Stimulated activated naive B cell treated with anti-CD40 and anti-IgM and Interleukin-4, amounts not matched to agents 10 μg/mL and 1 μg/mL and 100 μg/mL, for 72 hours (primary cell): ENCODE results near the gene GYPC.
"Not testable (repeated sequence)": the region's sequence is repeated elsewhere in the genome, so short reads cannot be mapped to it uniquely, and the experiment has no call there.

Experiments used
- ATAC-seq, 2 donors: fragments of 150-1000 bp; cut with Tn5 transposase; replicated peaks; 2 replicates each; pipeline ENCODE4 v1.10.0; 2021; ENCODE audit warnings: moderate library complexity in 1 of 2
- DNase-seq: peaks from one replicate; pipeline ENCODE4 v3.0.0; 2021
- H3K27ac Mint-ChIP-seq: one replicate; pipeline ENCODE4 v1.8.0; 2022; ENCODE audit warnings: mild to moderate bottlenecking, mixed read lengths
- H3K27me3 Mint-ChIP-seq, 2 donors: one replicate each; pipeline ENCODE4 v1.8.0; 2022; ENCODE audit warnings: mixed read lengths in 2 of 2
- H3K36me3 Mint-ChIP-seq, 2 donors: one replicate each; pipeline ENCODE4 v1.8.0; 2022; ENCODE audit warnings: mixed read lengths in 2 of 2, mild to moderate bottlenecking in 1 of 2
- H3K4me1 Mint-ChIP-seq, 2 donors: one replicate each; pipeline ENCODE4 v1.8.0; 2022; ENCODE audit warnings: mixed read lengths in 2 of 2, mild to moderate bottlenecking in 1 of 2
- H3K4me3 Mint-ChIP-seq, 2 donors: one replicate each; pipeline ENCODE4 v1.8.0; 2022; ENCODE audit warnings: mild to moderate bottlenecking in 2 of 2, mixed read lengths in 2 of 2, moderate library complexity in 1 of 2
- H3K9me3 Mint-ChIP-seq, 2 donors: one replicate each; pipeline ENCODE4 v1.8.0; 2022; ENCODE audit warnings: mixed read lengths in 2 of 2, mild to moderate bottlenecking in 1 of 2

GYPC gene, protein sequence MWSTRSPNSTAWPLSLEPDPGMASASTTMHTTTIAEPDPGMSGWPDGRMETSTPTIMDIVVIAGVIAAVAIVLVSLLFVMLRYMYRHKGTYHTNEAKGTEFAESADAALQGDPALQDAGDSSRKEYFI

DNA sequence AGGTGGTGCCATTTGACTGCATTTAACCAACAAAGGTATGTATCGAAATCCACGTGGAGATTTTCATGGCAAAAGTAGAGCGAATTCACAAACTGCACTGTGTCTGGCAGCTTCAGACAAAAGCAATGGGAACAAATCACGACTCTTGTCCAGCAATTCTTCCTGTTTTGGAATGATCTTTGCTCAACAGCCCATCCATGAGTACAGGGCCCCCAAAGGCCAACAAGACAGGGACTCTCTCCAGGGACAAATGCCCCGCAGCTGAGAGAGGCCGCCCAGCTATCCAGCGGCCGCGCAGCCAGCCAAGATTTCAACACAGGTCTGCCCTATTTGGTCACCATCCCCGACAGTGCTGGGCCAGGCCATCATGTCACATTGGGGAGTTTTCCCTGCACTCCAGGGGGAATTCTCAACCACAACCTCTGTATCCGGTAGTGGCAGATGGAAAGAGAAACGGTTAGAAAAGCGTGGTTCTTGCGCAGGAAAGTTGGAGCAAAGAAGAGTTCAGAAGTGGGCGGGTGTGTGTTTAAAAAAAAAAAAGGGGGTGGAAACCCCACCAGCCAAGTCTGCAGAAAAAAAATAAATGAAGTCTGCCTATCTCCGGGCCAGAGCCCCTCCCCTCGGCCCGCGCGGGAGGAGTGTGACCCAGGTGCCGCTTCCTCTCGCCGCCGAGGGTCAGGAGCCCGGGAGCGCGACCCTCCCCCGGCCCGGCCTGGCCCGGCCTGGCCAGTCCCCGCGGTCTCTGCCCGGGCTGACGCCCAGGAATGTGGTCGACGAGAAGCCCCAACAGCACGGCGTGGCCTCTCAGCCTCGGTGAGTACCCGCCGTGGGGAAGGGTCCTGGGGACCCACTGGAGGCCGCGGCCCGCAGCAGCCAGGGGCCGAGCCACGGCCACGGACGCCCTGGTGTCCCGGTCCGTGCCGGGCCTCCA is at the start of gene GYPC:
Gene GYPC, plus strand, starts transcription at position 659 of the 931 bp plus-strand sequence. Its CDS starts 106 bp downstream, at position 765.
- H3K27me3 Mint-ChIP-seq: no peaks in the 10 kb centered on the region
- DNase-seq: peak; percentile 53
- H3K9me3 Mint-ChIP-seq: peaks cover 3% of the 10 kb centered on the region in 2 donors
- peaks cover 7 to 33% of the 10 kb centered on the region in 2 donors for H3K36me3 Mint-ChIP-seq
- H3K4me1 Mint-ChIP-seq: peaks cover 36 to 46% of the 10 kb centered on the region in 2 donors
- H3K27ac Mint-ChIP-seq: peak within 1 kb of the TSS; percentile 96
- ATAC-seq: peak; percentile 54 to 61
- peak within 1 kb of the TSS; percentile 92 to 97 for H3K4me3 Mint-ChIP-seq

DNA sequence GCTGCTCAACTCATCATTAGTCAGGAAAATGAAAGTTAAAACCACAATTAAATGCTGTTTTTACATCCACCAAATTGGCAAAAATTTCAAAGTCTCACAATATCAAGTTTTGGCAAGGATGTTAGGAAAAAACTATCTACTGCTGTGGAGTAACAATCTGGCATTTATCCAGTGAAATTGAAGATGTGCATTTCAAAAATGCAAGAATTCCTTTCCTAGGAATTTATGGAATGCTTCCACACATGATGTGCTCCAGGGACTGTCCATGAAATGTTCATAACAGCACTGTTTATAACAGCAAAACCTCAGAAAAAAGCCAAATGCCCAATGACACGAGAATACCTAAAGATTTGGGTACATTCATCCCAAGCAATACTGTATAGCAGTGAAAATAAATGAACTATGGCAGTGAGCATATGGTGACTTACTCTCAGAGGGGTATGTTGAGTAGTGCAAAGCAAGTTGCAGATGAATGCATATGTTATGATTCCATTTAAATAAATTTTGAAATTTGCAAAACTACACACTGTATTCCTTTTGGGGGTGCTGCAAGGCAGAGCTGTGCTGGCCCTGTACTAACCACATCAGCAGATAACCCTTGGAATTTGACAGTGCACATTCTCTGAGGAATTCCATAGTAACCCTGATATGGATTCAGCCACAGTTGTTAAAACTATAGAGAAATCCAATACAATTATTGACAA is 41.3 kb upstream of the GYPC start:
- Mint-ChIP-seq H3K4me3 (no peak overlapping the region), H3K4me1 (peaks cover 10 to 17% of the 10 kb centered on the region in 2 donors), H3K36me3 (peaks cover 0 to 3% of the 10 kb centered on the region in 2 donors), H3K9me3 (peaks cover 4 to 8% of the 10 kb centered on the region in 2 donors), H3K27ac (no peak overlapping the region), H3K27me3 (no peaks in the 10 kb centered on the region)
- ATAC-seq (no peak), DNase-seq (no peak)

DNA sequence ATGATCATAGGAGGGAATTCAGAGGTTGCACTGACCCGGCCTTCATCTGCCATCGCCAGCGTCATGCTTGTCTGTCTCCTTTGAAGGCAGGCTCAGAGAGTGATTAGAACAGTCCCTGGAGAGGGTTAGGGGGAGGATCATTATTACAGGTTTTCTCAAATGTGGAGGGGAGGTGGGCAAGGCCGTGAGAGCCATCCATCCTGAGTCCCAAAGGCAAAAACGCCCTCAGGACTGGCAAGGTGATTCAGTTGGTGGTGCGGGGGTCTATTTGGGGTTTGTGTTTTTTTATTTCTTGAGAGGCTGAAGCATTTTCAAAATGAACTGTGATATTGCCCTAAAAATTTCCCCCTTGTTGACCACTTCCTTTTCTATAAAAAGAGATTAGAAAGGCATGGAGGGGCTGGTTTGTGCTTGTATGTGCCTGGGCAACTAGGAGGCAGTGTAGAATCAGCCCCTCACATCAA is 39.3 kb upstream of the GYPC start:
- peak; percentile 87 to 92 for ATAC-seq
- Mint-ChIP-seq H3K4me3 (peak overlapping the region; percentile 11 to 31), H3K27ac (peak overlapping the region; percentile 25)

DNA sequence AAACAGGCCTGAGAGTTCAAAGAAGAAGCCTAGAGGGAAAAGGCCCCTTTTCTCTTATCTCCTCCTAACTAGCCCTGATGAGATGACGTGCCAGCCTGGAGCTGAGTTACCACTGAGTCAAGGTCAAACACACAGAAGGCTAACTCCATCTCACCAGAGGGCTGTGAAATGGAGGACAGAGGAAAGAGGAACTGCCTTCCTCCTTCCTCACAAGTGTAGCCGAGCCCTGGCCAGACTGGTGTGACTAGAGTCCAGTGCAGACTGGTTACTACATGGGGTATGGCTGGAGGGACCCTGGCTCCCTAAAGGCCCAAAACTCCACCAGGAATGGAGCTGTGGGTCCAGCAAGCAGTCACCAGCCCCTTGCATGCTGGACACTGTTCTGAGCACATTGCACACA is 35.7 kb upstream of the GYPC start:
- Mint-ChIP-seq H3K4me3 (no peak overlapping the region), H3K27ac (no peak overlapping the region), H3K27me3 (peaks cover 5% of the 10 kb centered on the region in 2 donors), H3K9me3 (peaks cover 4 to 6% of the 10 kb centered on the region in 2 donors), H3K4me1 (peaks cover 14 to 17% of the 10 kb centered on the region in 2 donors), H3K36me3 (peaks cover 0 to 3% of the 10 kb centered on the region in 2 donors)
- no peak for ATAC-seq
- no peak for DNase-seq

More for the DNA sequence above, 39.3 kb upstream of the GYPC start:
- Mint-ChIP-seq H3K36me3 (peaks cover 3% of the 10 kb centered on the region in 2 donors), H3K27me3 (peaks cover 5% of the 10 kb centered on the region in 2 donors), H3K9me3 (peaks cover 5 to 6% of the 10 kb centered on the region in 2 donors), H3K4me1 (peaks cover 14 to 17% of the 10 kb centered on the region in 2 donors)
- DNase-seq: peak; percentile 13

DNA sequence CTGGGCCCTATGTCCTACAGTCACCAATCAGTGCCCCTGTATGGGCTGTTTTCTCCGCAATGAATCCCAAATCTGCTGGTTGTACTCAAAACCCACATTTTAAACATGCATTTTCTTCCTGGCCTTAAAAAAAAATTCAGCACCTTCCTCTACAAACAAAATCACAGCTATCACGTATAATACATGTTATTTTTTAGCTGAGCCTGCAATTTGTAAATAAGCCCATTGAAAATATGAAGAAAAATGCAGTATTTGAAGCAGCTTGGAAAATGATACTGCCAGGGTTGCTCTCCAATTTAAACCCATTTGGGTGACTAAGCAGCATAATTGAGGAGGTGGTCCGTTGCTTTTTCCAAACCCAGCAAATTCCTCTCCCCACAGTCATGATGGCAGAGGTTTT is 33.0 kb upstream of the GYPC start:
- ATAC-seq (no peak), DNase-seq (no peak)
- Mint-ChIP-seq H3K4me1 (peaks cover 0 to 7% of the 10 kb centered on the region in 2 donors), H3K36me3 (peaks cover 0 to 3% of the 10 kb centered on the region in 2 donors), H3K27ac (no peak overlapping the region), H3K27me3 (peaks cover 12 to 17% of the 10 kb centered on the region in 2 donors), H3K9me3 (peaks cover 4 to 6% of the 10 kb centered on the region in 2 donors), H3K4me3 (no peak overlapping the region)

DNA sequence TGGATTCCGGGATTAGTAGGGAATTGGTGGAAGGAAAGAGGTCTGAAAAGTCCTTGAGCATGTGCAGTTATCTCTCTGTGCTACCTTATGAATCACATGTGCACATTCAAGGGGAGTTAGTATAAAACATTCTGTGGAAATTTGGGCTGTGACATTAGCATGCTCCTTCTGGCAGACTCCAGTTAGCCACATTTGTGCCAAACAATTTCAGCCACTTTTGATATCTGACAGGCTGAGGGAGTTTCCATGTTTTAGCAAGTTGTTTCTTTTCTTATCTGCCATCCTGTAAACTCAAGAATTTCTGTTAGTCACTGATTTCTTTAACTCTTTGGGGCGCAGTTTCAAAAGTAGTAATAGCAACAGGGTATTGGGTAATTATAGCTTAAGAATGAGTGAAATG is 28.3 kb upstream of the GYPC start:
- Mint-ChIP-seq H3K9me3 (no peaks in the 10 kb centered on the region), H3K4me1 (no peaks in the 10 kb centered on the region), H3K36me3 (no peaks in the 10 kb centered on the region), H3K27me3 (peaks cover 11 to 15% of the 10 kb centered on the region in 2 donors), H3K4me3 (no peak overlapping the region), H3K27ac (no peak overlapping the region)
- ATAC-seq: no peak
- DNase-seq: no peak

DNA sequence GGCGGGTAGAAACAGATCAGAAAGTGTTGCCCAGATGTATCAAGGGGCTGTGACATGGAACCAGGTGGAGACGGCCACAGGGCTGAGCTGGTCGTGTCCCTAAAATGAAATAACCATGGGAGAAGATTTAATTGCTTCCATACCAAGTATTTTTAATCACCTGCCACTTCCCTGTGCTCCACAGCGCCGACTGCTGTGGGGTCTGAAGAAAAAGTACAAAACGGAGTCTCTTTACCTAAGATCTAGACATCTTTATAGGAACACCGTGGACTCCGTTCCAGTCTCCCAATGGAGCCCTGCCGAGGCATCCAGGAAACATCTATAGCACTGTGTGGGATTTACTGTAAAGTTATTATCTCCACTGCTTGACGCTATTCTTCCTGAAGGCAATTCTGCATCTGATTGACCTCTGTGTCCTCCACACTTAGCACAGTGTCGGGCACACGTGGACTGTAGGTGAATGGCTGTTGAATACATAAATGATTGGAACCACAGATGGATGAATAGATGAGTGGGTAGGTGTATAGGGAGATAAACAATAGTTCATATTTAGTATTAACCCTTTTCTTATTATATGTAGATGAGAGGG is 21.6 kb upstream of the GYPC start:
- ATAC-seq: no peak
- no peaks in the 10 kb centered on the region for H3K27me3 Mint-ChIP-seq

DNA sequence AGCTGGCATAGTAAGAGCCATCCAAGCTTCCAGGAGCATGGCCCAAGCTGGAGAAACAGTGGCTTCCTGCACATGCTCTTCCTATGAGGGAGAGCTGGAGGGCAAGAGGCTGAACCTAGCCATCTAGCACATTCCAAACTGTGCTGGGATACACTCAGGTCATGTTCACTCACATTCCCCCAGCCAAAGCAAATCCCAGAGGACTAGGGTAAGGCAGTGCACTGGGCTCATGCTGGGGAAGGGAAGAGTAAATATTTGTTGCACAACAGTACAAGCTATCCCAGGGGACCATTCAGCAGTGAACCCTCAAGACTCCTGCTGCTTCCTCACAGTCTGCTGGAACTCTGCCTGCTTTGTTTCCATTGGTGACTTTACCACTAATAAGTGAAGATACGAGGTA is 20.7 kb upstream of the GYPC start:
- peaks cover 2 to 5% of the 10 kb centered on the region in 2 donors for H3K4me1 Mint-ChIP-seq
- no peak for DNase-seq
- no peak overlapping the region for H3K27ac Mint-ChIP-seq
- H3K27me3 Mint-ChIP-seq: no peaks in the 10 kb centered on the region
- H3K9me3 Mint-ChIP-seq: no peaks in the 10 kb centered on the region
- H3K4me3 Mint-ChIP-seq: no peak overlapping the region
- no peaks in the 10 kb centered on the region for H3K36me3 Mint-ChIP-seq
- no peak for ATAC-seq

More for the DNA sequence above, 21.6 kb upstream of the GYPC start:
- H3K9me3 Mint-ChIP-seq: no peaks in the 10 kb centered on the region
- DNase-seq: no peak
- peaks cover 2 to 5% of the 10 kb centered on the region in 2 donors for H3K4me1 Mint-ChIP-seq
- H3K27ac Mint-ChIP-seq: no peak overlapping the region
- no peaks in the 10 kb centered on the region for H3K36me3 Mint-ChIP-seq
- no peak overlapping the region for H3K4me3 Mint-ChIP-seq

DNA sequence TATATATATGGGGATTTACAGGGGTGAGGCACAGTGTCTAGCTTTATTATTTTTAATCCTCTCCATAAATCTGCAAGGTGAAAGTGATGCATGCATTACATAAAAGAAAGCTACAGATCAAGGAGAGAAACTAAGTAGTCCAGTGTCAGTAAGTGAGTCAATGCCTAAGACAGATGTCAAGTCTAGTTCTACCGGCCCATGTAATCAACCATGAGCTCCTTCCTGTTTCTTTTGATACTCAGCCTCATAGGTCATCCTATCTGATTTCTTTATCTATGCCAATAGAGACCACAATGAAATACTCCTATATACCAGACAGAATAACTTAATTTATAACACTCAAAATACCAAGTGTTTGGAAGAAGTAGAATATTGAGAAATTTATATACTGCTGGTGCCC is 20.2 kb upstream of the GYPC start:
- ATAC-seq (no peak), DNase-seq (no peak)
- peaks cover 2 to 5% of the 10 kb centered on the region in 2 donors for H3K4me1 Mint-ChIP-seq
- no peak overlapping the region for H3K27ac Mint-ChIP-seq
- H3K4me3 Mint-ChIP-seq: no peak overlapping the region
- no peaks in the 10 kb centered on the region for H3K27me3 Mint-ChIP-seq
- no peaks in the 10 kb centered on the region for H3K36me3 Mint-ChIP-seq
- H3K9me3 Mint-ChIP-seq: no peaks in the 10 kb centered on the region

DNA sequence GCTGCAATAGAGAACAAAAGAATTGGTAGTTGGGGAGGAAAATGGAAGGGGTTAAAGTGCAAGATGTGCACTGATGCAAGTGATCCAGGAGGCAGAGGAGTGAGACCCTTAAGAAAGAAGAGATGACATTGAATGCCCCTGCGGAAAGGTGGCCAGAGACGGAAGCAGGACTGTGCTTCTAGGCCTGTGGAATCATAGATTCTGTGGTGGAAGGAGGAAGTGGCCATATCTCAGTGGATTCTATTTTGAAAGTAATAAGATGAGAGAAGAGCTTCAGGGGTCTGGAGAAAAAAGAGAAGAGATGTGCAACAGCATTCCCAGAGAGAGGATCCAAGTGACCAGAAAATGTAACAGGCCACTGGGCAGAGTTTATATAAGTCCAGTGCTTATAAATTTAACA is 18.6 kb upstream of the GYPC start:
- Mint-ChIP-seq H3K4me1 (peaks cover 2 to 5% of the 10 kb centered on the region in 2 donors), H3K36me3 (no peaks in the 10 kb centered on the region), H3K27me3 (no peaks in the 10 kb centered on the region), H3K9me3 (no peaks in the 10 kb centered on the region), H3K4me3 (no peak overlapping the region), H3K27ac (no peak overlapping the region)
- DNase-seq (no peak), ATAC-seq (no peak)

DNA sequence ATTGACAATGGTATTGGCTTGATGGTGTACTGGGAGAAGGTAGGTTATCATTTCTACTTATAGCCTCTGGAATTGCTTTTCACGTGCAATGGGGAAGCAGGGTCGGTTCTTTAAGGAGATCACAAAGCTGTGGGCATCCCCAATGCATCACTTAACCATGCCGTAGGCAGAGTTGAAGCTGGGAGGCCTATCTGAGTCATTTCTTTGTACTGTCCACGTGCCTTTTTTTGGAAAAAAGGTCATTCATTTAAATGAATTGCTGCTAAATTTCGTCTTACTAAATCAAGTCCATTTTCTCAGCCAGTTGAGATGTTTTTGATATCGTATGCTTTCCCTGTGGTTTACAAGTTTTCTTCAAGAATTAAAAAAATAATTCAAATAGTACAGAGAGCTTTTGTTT is 17.2 kb upstream of the GYPC start:
- Mint-ChIP-seq H3K27ac (no peak overlapping the region), H3K9me3 (no peaks in the 10 kb centered on the region), H3K27me3 (no peaks in the 10 kb centered on the region), H3K4me1 (peaks cover under 1% of the 10 kb centered on the region in 2 donors), H3K36me3 (no peaks in the 10 kb centered on the region), H3K4me3 (no peak overlapping the region)
- no peak for DNase-seq
- ATAC-seq: no peak

DNA sequence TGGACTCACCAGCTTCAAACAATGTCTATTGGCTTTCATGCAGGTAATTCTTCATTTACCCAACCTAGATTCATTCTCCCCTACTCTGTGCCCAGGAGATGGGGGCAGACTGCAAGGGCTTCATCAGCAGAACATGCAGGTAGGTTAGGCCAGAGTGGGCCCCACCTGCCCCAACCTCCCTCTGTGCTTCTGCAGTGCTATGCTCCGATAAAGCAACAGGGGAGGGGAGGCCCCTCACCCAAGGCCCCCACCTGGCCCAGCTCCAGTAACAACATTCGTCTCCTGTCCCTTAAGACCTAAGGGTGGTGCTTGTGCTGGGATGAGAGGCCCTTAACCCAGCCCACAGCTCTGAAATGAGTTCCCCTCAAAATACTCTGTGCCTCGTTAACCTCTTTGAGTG is 16.7 kb upstream of the GYPC start:
- ATAC-seq: no peak
- no peak overlapping the region for H3K4me3 Mint-ChIP-seq
- H3K27ac Mint-ChIP-seq: no peak overlapping the region
- peaks cover 5 to 6% of the 10 kb centered on the region in 2 donors for H3K4me1 Mint-ChIP-seq
- H3K36me3 Mint-ChIP-seq: peaks cover under 1 to 5% of the 10 kb centered on the region in 2 donors
- H3K27me3 Mint-ChIP-seq: no peaks in the 10 kb centered on the region
- peaks cover 0 to 4% of the 10 kb centered on the region in 2 donors for H3K9me3 Mint-ChIP-seq
- DNase-seq: no peak

DNA sequence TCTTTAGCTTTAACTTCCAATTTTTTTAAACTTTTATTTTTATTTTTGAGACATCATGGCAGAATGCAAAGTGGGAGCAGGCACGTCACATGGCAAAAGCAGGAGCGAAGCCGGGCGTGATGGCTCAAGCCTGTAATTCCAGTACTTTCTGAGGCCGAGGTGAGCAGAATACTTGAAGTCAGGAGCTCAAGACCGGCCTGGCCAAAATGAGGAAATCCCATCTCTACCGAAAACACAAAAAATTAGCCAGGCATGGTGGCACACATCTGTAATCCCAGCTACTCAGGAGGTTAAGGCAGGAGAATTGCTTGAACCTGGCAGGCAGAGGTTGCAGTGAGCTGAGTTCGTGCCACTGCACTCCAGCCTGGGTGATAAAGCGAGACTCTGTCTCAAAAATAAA is 14.7 kb upstream of the GYPC start:
- peaks cover 6 to 10% of the 10 kb centered on the region in 2 donors for H3K36me3 Mint-ChIP-seq
- not testable (repeated sequence) for H3K27ac Mint-ChIP-seq, ATAC-seq, H3K4me3 Mint-ChIP-seq, H3K27me3 Mint-ChIP-seq, DNase-seq
- peaks cover 21 to 26% of the 10 kb centered on the region in 2 donors for H3K4me1 Mint-ChIP-seq
- peaks cover 3 to 12% of the 10 kb centered on the region in 2 donors for H3K9me3 Mint-ChIP-seq

DNA sequence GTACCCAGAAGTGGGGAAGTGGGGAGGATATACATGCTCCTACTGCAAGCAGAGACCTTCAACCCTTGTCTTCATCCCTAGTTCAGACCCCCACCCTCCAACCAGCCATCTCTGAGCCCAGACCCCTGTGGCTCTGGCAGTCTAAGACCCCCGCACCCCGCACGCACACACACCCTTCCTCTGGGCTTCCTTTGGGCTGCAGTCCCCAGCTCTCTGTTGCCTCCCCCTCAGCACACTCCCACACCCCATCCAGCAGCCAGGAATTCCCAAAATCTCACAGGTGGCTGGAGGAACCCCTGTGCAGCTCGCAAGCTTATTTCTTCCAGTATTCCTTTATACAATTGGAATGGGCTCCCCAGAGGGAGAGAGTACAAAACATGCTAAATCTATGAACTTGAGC is 13.9 kb upstream of the GYPC start:
- Mint-ChIP-seq H3K27me3 (no peaks in the 10 kb centered on the region), H3K36me3 (peaks cover 6 to 10% of the 10 kb centered on the region in 2 donors), H3K4me1 (peaks cover 21 to 28% of the 10 kb centered on the region in 2 donors), H3K9me3 (peaks cover 3 to 12% of the 10 kb centered on the region in 2 donors), H3K4me3 (no peak overlapping the region), H3K27ac (no peak overlapping the region)
- no peak for DNase-seq
- ATAC-seq: no peak
